GM11168 (cell line): ENCODE measurements around the gene MYLK4.

Experiments used
- in situ Hi-C: fragments of 300-500 bp; cut with MboI; formaldehyde crosslinking; loops from one replicate; pipeline ENCODE4 v1.12.0; 2022; ENCODE audit warnings: low sequenced_read_pairs; ENCODE audit not compliant: unreplicated experiment

Gene MYLK4

GRCh38 chr6:2750832-2751231 is at the start of gene MYLK4:
Gene MYLK4, minus strand, starts transcription at chr6:2750922. Its CDS starts 1,628 bp downstream, at chr6:2749294.
- in situ Hi-C loops: no loop called here

GRCh38 chr6:2799936-2800527 is 49.3 kb upstream of the MYLK4 start:
- in situ Hi-C loops: no loop called here

DNA sequence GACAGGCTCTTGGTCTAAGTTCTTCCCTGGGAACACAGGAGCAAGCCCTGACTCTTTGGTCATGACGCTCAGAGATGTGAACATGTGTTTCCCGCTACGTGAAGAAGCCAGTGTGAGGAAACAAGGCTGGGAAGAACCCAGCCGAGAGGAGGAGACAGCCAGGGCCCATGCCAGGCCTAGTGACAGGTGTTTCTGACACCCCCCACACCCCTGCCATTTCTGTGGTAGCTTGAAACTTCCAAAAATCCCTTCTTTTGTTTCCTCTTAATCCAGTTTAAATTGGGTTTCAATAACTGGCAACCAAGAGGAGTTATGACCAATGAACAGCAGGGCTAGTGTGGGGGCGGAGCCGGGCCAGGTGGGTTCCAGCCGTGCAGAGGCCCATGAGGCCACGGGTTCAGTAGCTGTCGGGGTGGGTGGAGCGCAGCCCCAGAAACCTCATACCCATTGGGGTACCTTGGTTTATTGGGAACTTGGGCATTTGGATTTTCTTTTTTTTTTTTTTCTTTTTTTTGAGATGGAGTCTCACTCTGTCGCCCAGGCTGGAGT is 47.9 kb upstream of the MYLK4 start:
- in situ Hi-C loops: no loop called here

GRCh38 chr6:2797564-2798031 is 46.9 kb upstream of the MYLK4 start:
- in situ Hi-C loops: no loop called here

- in situ Hi-C loops: no loop called here
Measured at GRCh38 chr6:2796861-2797260, 46.1 kb upstream of the MYLK4 start.

DNA sequence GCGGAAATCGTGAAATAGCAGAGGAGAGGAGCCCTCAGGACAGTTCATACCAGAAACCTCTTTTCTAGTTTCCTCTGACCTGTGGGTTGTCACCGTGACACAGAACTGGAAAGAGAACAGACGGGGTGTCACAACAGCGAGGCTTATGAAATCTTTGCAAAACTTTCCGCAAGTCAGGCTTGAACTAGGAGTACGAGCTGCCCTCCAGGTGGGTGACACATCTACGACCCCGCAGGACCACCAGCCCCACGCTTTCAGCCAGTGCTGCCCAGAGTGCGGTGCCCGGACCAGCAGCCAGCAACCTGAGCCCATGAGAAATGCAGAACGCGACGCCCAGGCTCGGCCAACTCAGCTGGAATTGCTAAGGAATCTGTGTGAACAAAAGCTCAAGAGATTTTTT is 45.2 kb upstream of the MYLK4 start:
- in situ Hi-C loops: no loop called here

GRCh38 chr6:2795162-2795561 is 44.4 kb upstream of the MYLK4 start:
- in situ Hi-C loops: no loop called here

DNA sequence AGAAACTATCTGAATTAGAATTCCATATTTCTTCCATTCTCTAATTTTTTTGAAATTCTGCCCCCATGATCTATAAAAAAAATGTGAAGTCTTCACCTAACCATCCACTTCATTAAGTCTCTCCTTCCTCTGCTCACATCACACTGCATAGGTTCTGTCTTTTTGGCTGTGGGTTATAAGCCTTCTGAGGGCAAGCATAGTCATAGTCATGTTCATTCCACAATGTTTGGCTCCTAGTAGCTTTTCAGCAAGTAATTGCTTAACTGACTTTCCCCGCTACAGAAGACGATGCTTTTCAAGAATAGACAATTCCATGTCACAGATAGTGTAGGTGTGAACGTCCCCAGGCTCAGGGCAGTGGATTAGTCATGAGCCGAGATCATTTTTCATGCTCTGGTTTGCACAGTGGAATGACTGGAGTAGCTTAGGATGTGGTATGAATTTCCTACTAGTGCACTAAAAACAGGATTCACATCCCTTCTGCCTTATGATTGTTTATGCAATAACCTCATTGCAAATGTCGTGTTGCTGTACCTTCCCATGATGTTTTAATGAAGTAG is 43.5 kb upstream of the MYLK4 start:
- in situ Hi-C loops: no loop called here

DNA sequence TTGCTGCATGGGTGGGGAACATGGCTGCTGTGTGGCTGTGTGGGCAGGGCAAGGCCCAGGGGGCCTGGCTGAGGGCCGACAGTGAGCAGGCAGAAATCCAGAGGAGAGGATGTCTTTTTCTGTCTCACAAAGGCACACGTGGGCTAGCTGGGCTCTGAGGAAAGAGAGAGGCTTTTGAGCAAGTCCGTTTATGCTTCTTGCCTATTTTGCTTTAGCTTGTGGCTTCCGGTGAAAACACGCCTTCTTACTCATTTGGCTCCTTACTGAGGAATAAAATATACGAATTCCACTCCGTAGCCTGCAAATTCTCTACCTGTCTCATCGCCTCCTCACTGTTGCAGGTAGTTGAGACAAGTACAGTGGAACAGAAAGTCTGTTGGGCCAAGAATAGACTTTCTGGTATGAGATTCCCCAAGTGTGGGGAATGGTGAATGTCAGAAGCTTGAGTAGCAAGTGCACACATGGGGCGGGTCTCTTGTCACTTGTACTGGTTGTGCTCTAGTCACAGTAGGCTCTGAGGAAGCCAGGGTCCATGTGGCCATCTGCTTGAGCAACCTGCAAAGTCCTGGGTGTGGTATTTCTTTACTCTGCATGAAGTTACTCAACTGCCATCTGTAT is 42.9 kb upstream of the MYLK4 start:
- in situ Hi-C loops: no loop called here

- in situ Hi-C loops: no loop called here
Measured at GRCh38 chr6:2792330-2793110, 41.8 kb upstream of the MYLK4 start.

GRCh38 chr6:2791450-2791974 is 40.8 kb upstream of the MYLK4 start:
- in situ Hi-C loops: no loop called here

DNA sequence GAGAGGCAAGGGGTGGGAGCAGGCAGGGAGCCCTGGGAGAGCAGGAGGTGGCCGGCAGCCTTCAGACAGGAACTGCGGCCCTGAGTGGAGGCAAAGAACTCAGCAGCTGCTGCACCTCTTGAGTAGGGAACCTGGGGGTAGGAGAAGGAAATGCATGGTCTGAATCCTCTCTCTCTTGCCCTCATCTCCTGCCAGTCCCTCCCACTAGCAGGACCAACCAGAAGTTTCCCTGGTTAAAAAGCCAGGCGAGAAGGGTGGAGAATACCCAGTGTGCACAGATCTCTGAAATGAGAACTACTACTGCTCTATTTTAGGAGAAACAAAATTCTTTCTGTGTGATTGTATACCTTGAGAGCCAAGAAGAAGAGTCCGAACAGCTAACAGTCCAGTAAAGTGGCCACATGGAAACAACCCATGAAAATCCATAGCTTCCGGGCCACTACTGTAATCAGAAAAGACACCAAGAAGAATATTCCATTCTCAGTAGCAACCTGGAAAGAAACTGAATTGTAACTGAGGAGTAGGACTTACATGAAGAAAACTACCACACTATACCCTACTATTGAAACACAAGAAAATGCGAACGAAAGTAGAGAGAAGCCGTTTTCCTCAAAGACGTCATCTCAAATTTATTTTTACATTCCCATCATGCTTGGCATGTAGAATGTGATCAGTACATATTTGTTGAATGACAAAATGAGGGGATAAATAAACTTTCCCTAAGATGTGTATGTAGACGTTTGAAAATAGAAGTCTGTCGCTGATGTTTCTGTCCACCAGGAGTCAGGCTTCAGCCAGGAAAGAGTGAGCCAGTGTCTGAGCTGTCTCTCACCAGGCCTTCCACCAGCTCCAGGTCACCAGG is 40.1 kb upstream of the MYLK4 start:
- in situ Hi-C loops: no loop called here

DNA sequence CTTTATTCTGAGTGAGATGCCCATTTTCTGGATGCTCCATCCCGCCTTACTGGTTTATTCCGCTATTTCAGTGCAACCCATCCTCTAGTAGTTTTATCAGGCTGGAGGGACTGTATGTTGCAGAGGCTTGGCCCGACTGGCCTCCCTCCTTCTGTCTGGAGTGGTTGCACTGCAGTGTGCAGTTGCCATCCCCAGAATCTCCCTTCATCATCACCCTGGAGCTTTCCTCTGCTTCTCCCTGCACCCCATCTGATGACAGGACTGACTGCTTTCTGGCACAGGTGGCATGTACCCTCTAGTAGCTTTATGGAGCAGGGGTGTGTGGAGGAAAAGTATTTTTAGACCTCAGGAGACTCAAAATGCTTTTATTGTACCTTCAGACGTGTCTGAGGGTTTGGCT is 35.5 kb upstream of the MYLK4 start:
- in situ Hi-C loops: no loop called here

DNA sequence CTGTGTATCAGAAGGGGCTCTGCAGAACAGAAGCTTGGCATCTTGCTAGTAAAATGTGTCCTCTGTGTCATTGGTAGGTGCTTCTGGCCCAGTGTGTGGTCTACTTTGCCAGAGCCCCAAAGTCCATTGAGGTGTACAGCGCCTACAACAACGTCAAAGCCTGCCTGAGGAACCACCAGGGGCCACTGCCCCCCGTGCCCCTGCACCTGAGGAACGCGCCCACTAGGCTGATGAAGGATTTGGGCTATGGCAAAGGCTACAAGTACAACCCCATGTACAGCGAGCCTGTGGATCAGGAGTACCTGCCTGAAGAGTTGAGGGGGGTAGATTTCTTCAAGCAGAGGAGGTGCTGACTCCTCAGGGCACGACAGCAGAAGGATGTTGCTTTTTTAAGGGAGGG is 34.2 kb upstream of the MYLK4 start:
- in situ Hi-C loops: no loop called here

DNA sequence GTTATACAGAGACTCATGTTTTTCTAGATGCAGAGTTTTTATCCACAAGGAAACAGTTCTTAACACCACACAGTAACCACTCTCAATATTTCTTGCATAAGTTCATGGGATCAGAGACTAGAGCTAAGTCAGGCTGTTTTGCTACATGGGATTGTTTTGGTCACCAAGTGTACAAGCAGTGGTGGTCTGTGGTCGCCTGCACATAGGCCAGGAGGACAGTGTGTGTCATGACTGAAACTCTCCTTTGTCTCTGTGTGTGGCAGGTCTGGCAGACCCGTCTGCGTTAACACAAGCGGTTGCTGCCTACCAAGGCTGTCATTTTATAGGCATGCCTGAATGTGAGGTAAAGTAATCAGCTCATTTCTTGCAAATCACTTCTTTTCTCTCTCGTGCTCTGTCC is 33.3 kb upstream of the MYLK4 start:
- in situ Hi-C loops: no loop called here

- in situ Hi-C loops: no loop called here
Measured at GRCh38 chr6:2783188-2783963, 32.7 kb upstream of the MYLK4 start.

GRCh38 chr6:2782825-2783187 is 32.1 kb upstream of the MYLK4 start:
- in situ Hi-C loops: no loop called here

DNA sequence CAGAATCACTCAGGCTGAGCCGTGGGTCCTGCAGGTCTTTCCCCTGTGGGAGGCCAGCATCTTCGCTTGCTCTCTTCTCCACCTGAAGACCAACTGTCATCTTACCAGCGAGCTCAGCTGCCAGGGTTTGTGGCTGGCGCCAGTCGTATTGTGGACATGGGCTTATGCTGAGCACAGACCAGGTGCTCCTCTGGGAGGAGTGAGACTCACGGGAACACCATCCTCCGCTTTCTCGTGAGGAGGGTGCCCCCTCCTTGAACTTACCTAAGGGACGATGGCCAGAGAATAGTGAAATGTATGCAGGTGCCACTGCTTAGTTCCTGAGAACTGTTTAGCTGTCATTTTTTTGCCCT is 31.6 kb upstream of the MYLK4 start:
- in situ Hi-C loops: no loop called here

- in situ Hi-C loops: no loop called here
Measured at GRCh38 chr6:2781685-2782355, 31.1 kb upstream of the MYLK4 start.
